Vagina (tissue), 2 donors: ENCODE data around the gene NOM1. TPM values are rescaled to one million over a fixed set of nuclear protein-coding genes. Genes with fewer than 3 reads are reported as not detected.
"Not testable (repeated sequence)": the region's sequence is repeated elsewhere in the genome, so short reads cannot be mapped to it uniquely, and the experiment has no call there.

Source experiments
- DNase-seq, 2 donors: peaks; one replicate each; pipeline ENCODE4 v3.0.0-alpha.2; 2017; ENCODE audit errors: extremely low spot score in 2 of 2
- H3K27ac ChIP-seq: fragments of 200-600 bp; sonication (generic); one replicate; pipeline ENCODE4 v1.5.1; 2019
- H3K27me3 ChIP-seq: fragments of 200-600 bp; sonication (generic); one replicate; pipeline ENCODE4 v1.5.1; 2019
- H3K36me3 ChIP-seq, 2 donors: fragments of 200-600 bp; sonication (generic); one replicate each; pipeline ENCODE4 v1.5.1; 2017 to 2019
- H3K4me1 ChIP-seq: fragments of 200-600 bp; sonication (generic); one replicate; pipeline ENCODE4 v1.5.1; 2019
- H3K4me3 ChIP-seq, 2 donors: fragments of 200-600 bp; sonication (generic); 1 replicate in 1 of 2; 2 replicates in 1 of 2; pipeline ENCODE4 v1.5.1; 2016 to 2019
- H3K9me3 ChIP-seq: fragments of 200-600 bp; sonication (generic); one replicate; pipeline ENCODE4 v1.5.1; 2019
- CTCF ChIP-seq, 3 experiments: fragments of 450-650 bp in 2 of 3; fragments of 200-600 bp in 1 of 3; sonication (generic) in 1 of 3; IDR thresholded peaks; one replicate each; pipeline ENCODE4 v1.5.1; 2017 to 2019; ENCODE audit warnings: antibody characterized with exemption in 3 of 3, mild to moderate bottlenecking in 2 of 3, moderate library complexity in 2 of 3
- POLR2A ChIP-seq, 2 donors: fragments of 450-650 bp; IDR thresholded peaks; one replicate each; pipeline ENCODE4 v1.6.1; 2017; ENCODE audit warnings: antibody characterized with exemption in 2 of 2, mild to moderate bottlenecking in 2 of 2, moderate library complexity in 2 of 2
- POLR2AphosphoS5 ChIP-seq, 2 donors: sonication (generic); formaldehyde crosslinking; IDR thresholded peaks; one replicate each; pipeline ENCODE4 v1.9.0; 2017; ENCODE audit warnings: antibody characterized with exemption in 2 of 2, mild to moderate bottlenecking in 2 of 2, low read depth in 1 of 2; ENCODE audit not compliant: insufficient read depth in 1 of 2
- intact Hi-C: fragments of 100-400 bp; cut with DNase I; formaldehyde crosslinking; loops from one replicate; pipeline ENCODE4 v1.15.1; 2023
- total RNA-seq: library from RNA; depleted of rRNA; stranded (reverse); fragments of >200 nt; gene quantifications from one replicate; pipeline ENCODE4 v1.2.3, GENCODE V29; 2016

Gene NOM1
- total RNA-seq, 1 donor from 2014 or later, result 28.5 TPM

- no peaks in the 10 kb centered on the region for H3K9me3 ChIP-seq
- intact Hi-C loops, result no loop called here
- peaks cover 8% of the 10 kb centered on the region for H3K4me1 ChIP-seq
- H3K4me3 ChIP-seq, result no peak overlapping the region
- no peak for DNase-seq
- H3K36me3 ChIP-seq, result no peaks in the 10 kb centered on the region
- H3K27ac ChIP-seq, result no peak overlapping the region
- TF ChIP-seq POLR2A (IDR thresholded peaks at IDR 0.05), result no peak
- no peak for TF ChIP-seq POLR2AphosphoS5 (IDR thresholded peaks at IDR 0.05; ENCODE audit: insufficient read depth in 1 of 2, low read depth in 1 of 2)
- no peak for TF ChIP-seq CTCF (IDR thresholded peaks at IDR 0.05)
- H3K27me3 ChIP-seq, result no peaks in the 10 kb centered on the region
Measured at GRCh38 chr7:156944876-156945275, 4.6 kb upstream of the NOM1 start.

- Histone ChIP-seq H3K27ac (no peak overlapping the region), H3K4me1 (peaks cover 30% of the 10 kb centered on the region), H3K36me3 (peaks cover 0 to 2% of the 10 kb centered on the region in 2 donors), H3K27me3 (no peaks in the 10 kb centered on the region), H3K4me3 (no peak overlapping the region), H3K9me3 (no peaks in the 10 kb centered on the region)
- intact Hi-C loops, result no loop called here
- DNase-seq, result no peak
- TF ChIP-seq CTCF (IDR thresholded peaks at IDR 0.05) (no peak), POLR2AphosphoS5 (IDR thresholded peaks at IDR 0.05; ENCODE audit: insufficient read depth in 1 of 2, low read depth in 1 of 2) (no peak), POLR2A (IDR thresholded peaks at IDR 0.05) (no peak)
Measured at GRCh38 chr7:156947120-156947843, 2.2 kb upstream of the NOM1 start.

GRCh38 chr7:156948361-156948760 is 1.2 kb upstream of the NOM1 start:
- H3K4me1 ChIP-seq, result peaks cover 31% of the 10 kb centered on the region
- H3K9me3 ChIP-seq, result no peaks in the 10 kb centered on the region
- DNase-seq, result no peak
- intact Hi-C loops, result no loop called here
- H3K4me3 ChIP-seq, result peak overlapping the region in 1 of 2 donors; percentile 94
- H3K36me3 ChIP-seq, result peaks cover 0 to 4% of the 10 kb centered on the region in 2 donors
- TF ChIP-seq POLR2AphosphoS5 (IDR thresholded peaks at IDR 0.05; ENCODE audit: insufficient read depth in 1 of 2, low read depth in 1 of 2), result no peak
- TF ChIP-seq CTCF (IDR thresholded peaks at IDR 0.05), result no peak
- no peak for TF ChIP-seq POLR2A (IDR thresholded peaks at IDR 0.05)
- no peaks in the 10 kb centered on the region for H3K27me3 ChIP-seq
- no peak overlapping the region for H3K27ac ChIP-seq

DNA sequence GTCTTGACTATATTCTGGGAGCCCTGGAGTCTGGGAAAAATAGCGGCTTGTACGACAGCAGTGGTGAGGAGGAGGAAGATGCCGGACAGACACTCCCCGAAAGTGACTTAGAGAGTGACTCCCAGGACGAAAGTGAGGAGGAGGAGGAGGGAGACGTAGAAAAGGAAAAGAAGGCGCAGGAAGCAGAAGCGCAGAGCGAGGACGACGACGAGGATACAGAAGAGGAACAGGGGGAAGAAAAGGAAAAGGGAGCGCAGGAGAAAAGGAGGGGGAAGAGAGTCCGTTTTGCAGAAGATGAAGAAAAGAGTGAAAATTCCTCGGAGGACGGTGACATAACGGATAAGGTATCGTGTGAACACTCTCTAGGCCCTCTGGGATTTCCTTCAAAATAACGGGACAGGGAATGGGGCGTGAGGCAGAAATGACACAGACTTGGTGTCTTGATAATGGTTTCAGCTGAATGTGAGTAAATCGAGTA is 908 bp downstream of the NOM1 start:
- peak overlapping the region; percentile 69 to 94 for H3K4me3 ChIP-seq
- TF ChIP-seq POLR2AphosphoS5 (IDR thresholded peaks at IDR 0.05; ENCODE audit: insufficient read depth in 1 of 2, low read depth in 1 of 2) (no peak), POLR2A (IDR thresholded peaks at IDR 0.05) (no peak), CTCF (IDR thresholded peaks at IDR 0.05) (no peak)
- no peaks in the 10 kb centered on the region for H3K9me3 ChIP-seq
- H3K27me3 ChIP-seq, result no peaks in the 10 kb centered on the region
- H3K4me1 ChIP-seq, result peaks cover 31% of the 10 kb centered on the region
- H3K36me3 ChIP-seq, result peaks cover 0 to 23% of the 10 kb centered on the region in 2 donors
- DNase-seq, result no peak
- H3K27ac ChIP-seq, result no peak overlapping the region
- intact Hi-C loops, result no loop called here

DNA sequence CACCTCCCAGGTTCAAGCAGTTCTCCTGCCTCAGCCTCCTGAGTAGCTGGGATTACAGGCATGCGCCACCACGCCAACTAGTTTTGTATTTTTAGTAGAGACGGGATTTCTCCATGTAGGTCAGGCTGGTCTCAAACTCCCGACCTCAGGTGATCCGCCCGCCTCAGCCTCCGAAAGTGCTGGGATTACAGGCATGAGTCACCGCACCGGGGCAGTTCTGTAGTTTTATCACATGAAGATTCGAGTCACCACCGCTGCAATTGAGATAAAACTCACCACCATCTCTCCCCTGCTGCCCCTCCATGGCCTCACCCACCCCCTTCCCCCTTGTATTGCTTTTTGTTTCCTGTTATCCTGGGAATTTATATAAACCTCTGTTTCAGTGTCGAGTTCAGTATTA is 3.7 kb downstream of the NOM1 start:
- H3K27ac ChIP-seq, DNase-seq, H3K9me3 ChIP-seq, intact Hi-C loops, H3K4me3 ChIP-seq, H3K27me3 ChIP-seq: not testable (repeated sequence)
- Histone ChIP-seq H3K4me1 (peaks cover 31% of the 10 kb centered on the region), H3K36me3 (peaks cover 0 to 45% of the 10 kb centered on the region in 2 donors)
